PFSK-1 (cell line): ENCODE data around the gene PAQR7.

Experiments used
- SIN3A ChIP-seq: IDR thresholded peaks from 2 replicates; pipeline ENCODE4 v1.6.1; 2012; ENCODE audit warnings: mild to moderate bottlenecking, low read length, moderate library complexity, borderline replicate concordance; ENCODE audit not compliant: insufficient read depth
- TAF1 ChIP-seq: IDR thresholded peaks from 2 replicates; pipeline ENCODE4 v1.6.1; 2012; ENCODE audit warnings: low read length, control low read depth, borderline replicate concordance; ENCODE audit not compliant: insufficient read depth
- TF ChIP-seq, protein P1 (sequence below), 2 experiments: IDR thresholded peaks; 2 replicates each; pipeline versions ENCODE4 v1.6.1 to v1.8.0; 2011 to 2012; ENCODE audit warnings: low read depth in 2 of 2, low read length in 2 of 2, control low read depth in 1 of 2, inconsistent platforms in 1 of 2, mild to moderate bottlenecking in 1 of 2, moderate library complexity in 1 of 2; ENCODE audit not compliant: insufficient read depth in 1 of 2

DNA sequence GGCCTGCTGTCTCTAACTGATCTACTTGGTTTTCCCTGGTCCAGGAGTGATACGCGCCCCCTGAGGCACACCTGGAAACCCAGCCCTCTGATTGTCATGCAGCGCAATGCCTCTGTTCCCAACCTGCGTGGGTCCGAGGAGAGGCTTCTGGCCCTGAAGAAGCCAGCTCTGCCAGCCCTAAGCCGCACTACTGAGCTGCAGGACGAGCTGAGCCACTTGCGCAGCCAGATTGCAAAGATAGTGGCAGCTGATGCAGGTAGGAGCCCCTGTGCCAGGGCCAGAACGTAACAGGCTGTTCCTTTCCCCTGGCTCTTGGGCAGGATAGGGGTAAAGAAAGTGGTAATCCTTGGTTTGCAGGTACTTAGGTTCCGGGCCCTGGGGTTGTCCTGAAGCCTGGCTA is 48.9 kb downstream of the PAQR7 start:
- TF ChIP-seq TAF1 (no peak), SIN3A (no peak)
- TF ChIP-seq, protein P1, sequence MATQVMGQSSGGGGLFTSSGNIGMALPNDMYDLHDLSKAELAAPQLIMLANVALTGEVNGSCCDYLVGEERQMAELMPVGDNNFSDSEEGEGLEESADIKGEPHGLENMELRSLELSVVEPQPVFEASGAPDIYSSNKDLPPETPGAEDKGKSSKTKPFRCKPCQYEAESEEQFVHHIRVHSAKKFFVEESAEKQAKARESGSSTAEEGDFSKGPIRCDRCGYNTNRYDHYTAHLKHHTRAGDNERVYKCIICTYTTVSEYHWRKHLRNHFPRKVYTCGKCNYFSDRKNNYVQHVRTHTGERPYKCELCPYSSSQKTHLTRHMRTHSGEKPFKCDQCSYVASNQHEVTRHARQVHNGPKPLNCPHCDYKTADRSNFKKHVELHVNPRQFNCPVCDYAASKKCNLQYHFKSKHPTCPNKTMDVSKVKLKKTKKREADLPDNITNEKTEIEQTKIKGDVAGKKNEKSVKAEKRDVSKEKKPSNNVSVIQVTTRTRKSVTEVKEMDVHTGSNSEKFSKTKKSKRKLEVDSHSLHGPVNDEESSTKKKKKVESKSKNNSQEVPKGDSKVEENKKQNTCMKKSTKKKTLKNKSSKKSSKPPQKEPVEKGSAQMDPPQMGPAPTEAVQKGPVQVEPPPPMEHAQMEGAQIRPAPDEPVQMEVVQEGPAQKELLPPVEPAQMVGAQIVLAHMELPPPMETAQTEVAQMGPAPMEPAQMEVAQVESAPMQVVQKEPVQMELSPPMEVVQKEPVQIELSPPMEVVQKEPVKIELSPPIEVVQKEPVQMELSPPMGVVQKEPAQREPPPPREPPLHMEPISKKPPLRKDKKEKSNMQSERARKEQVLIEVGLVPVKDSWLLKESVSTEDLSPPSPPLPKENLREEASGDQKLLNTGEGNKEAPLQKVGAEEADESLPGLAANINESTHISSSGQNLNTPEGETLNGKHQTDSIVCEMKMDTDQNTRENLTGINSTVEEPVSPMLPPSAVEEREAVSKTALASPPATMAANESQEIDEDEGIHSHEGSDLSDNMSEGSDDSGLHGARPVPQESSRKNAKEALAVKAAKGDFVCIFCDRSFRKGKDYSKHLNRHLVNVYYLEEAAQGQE (IDR thresholded peaks at IDR 0.05; ENCODE audit: insufficient read depth in 1 of 2, low read depth in 2 of 2, low read length in 2 of 2) = no peak
